GM12878 (cell line): ENCODE results near the gene CILP. TPM values are rescaled to one million over a fixed set of nuclear protein-coding genes. Genes with fewer than 3 reads are reported as not detected.

ENCODE experiments used
- ATAC-seq: fragments of 200-7000 bp; cut with Tn5 transposase; 3 replicates; pipeline ENCODE4 v1.9.1; 2020; ENCODE audit warnings: mild to moderate bottlenecking, moderate library complexity
- BruUV-seq: library from RNA; stranded (reverse); fragments of 400-500 nt; replicated peaks from 2 replicates; lab custom pipeline; 2021; lab: Mats Ljungman, UMichigan
- CTCF ChIA-PET: fragments of 300-600 bp; sonication (Branson Sonifier 250); formaldehyde crosslinking; extraction: SDS; loops from one replicate; lab custom pipeline; 2021; ENCODE audit warnings: inconsistent platforms; lab: Yijun Ruan, JAX
- POLR2A ChIA-PET: fragments of 350-600 bp; formaldehyde crosslinking; extraction: SDS; loops from one replicate; lab custom pipeline; 2021; ENCODE audit warnings: inconsistent platforms; lab: Charles Lee
- RAD21 ChIA-PET: fragments of 300-600 bp; sonication (Branson Sonifier 250); formaldehyde crosslinking; loops from one replicate; lab custom pipeline; 2023; ENCODE audit warnings: antibody characterized with exemption; ENCODE audit not compliant: unreplicated experiment; lab: Charles Lee
- SMC1A ChIA-PET: fragments of 300-600 bp; sonication (Branson Sonifier 250); formaldehyde crosslinking; loops from one replicate; lab custom pipeline; 2023; ENCODE audit not compliant: unreplicated experiment, uncharacterized antibody; lab: Charles Lee
- DNase-seq: peaks from one replicate; pipeline ENCODE4 v3.0.0-alpha.2; 2011; ENCODE audit warnings: low read depth, low spot score
- FAIRE-seq: peaks from 3 replicates; lab custom pipeline; 2011; peaks lifted over from hg19 to GRCh38; lab: Jason Lieb, UNC
- H2AFZ ChIP-seq: 2 replicates; pipeline ENCODE4 v1.6.0; 2011; ENCODE audit warnings: low read depth, low read length, control low read depth; ENCODE audit not compliant: control insufficient read depth
- H3K27ac ChIP-seq: 2 replicates; pipeline ENCODE4 v1.5.1; 2011; ENCODE audit warnings: control low read depth; ENCODE audit not compliant: control insufficient read depth, insufficient read depth
- H3K27me3 ChIP-seq, 2 experiments: replicated peaks in 1 of 2; 2 replicates each; pipeline versions ENCODE4 v1.6.0 to v1.6.1; 2011; ENCODE audit warnings: low read length in 1 of 2; ENCODE audit not compliant: control insufficient read depth in 2 of 2, insufficient read depth in 2 of 2
- H3K36me3 ChIP-seq, 2 experiments: 2 replicates each; pipeline ENCODE4 v1.5.1; 2011; ENCODE audit warnings: low read length in 1 of 2; ENCODE audit not compliant: control insufficient read depth in 2 of 2, insufficient read depth in 2 of 2
- H3K4me1 ChIP-seq: 2 replicates; pipeline ENCODE4 v1.6.1; 2011; ENCODE audit warnings: mild to moderate bottlenecking, low read length, moderate library complexity, mixed read lengths; ENCODE audit not compliant: control insufficient read depth, insufficient read depth
- H3K4me2 ChIP-seq: 2 replicates; pipeline ENCODE4 v1.6.0; 2011; ENCODE audit warnings: control low read depth; ENCODE audit not compliant: control insufficient read depth, insufficient read depth
- H3K4me3 ChIP-seq: fragments of 200-600 bp; sonication (generic); 2 replicates; pipeline ENCODE4 v1.5.1; 2016
- H3K79me2 ChIP-seq: 2 replicates; pipeline ENCODE4 v1.6.0; 2011; ENCODE audit warnings: low read length; ENCODE audit not compliant: control insufficient read depth, insufficient read depth
- H3K9ac ChIP-seq: 2 replicates; pipeline ENCODE4 v1.8.0; 2011; ENCODE audit warnings: low read length, control low read depth, mixed read lengths; ENCODE audit not compliant: control insufficient read depth, insufficient read depth
- H3K9me3 ChIP-seq: replicated peaks from 3 replicates; pipeline ENCODE4 v1.5.1; 2011; ENCODE audit warnings: mild to moderate bottlenecking, low read length; ENCODE audit not compliant: control insufficient read depth, insufficient read depth
- H4K20me1 ChIP-seq: 2 replicates; pipeline ENCODE4 v1.6.0; 2011; ENCODE audit not compliant: control insufficient read depth, insufficient read depth
- BACH1 ChIP-seq: fragments of 450-650 bp; IDR thresholded peaks from 2 replicates; pipeline ENCODE4 v1.6.1; 2017; ENCODE audit warnings: mild to moderate bottlenecking, borderline replicate concordance
- CREB1 ChIP-seq: IDR thresholded peaks from 2 replicates; pipeline ENCODE4 v1.6.1; 2012; ENCODE audit warnings: low read depth, mild to moderate bottlenecking, inconsistent platforms
- KLF5 ChIP-seq: fragments of 450-650 bp; IDR thresholded peaks from 2 replicates; pipeline ENCODE4 v1.6.1; 2014; ENCODE audit warnings: mild to moderate bottlenecking; ENCODE audit not compliant: partially characterized antibody
- SIN3A ChIP-seq: IDR thresholded peaks from 2 replicates; pipeline ENCODE4 v1.6.1; 2012; ENCODE audit warnings: low read depth, low read length, improper control_type of control experiment
- SP1 ChIP-seq: IDR thresholded peaks from one replicate; pipeline ENCODE4 v1.6.1; 2011; ENCODE audit warnings: low read depth, low read length
- STAT3 ChIP-seq: IDR thresholded peaks from 2 replicates; pipeline ENCODE4 v1.6.1; 2011; ENCODE audit warnings: low read depth, low read length, improper control_type of control experiment
- ZNF274 ChIP-seq: IDR thresholded peaks from one replicate; pipeline ENCODE4 v1.8.0; 2011; ENCODE audit not compliant: insufficient read length, insufficient read depth
- ZZZ3 ChIP-seq: IDR thresholded peaks from 2 replicates; pipeline ENCODE4 v1.6.1; 2011; ENCODE audit warnings: low read depth; ENCODE audit not compliant: control insufficient read depth, insufficient read length
- WGBS: methylation state at CpG from one replicate; pipeline ENCODE4 v1.1.6; 2016; ENCODE audit warnings: low lambda C conversion rate; ENCODE audit not compliant: insufficient replicate concordance, insufficient coverage; ENCODE audit errors: missing lambda C conversion rate; 5-methylcytosine and 5-hydroxymethylcytosine counted together
- in situ Hi-C: fragments of 300-500 bp; cut with MboI; formaldehyde crosslinking; loops from 9 replicates; pipeline ENCODE4 v1.14.3; 2018; ENCODE audit warnings: mixed read lengths
- intact Hi-C: fragments of 100-400 bp; cut with micrococcal nuclease; formaldehyde crosslinking; loops from one replicate; pipeline ENCODE4 v1.14.2; 2022; ENCODE audit not compliant: unreplicated experiment
- polyA plus RNA-seq, 11 experiments: library from polyadenylated mRNA; depleted of rRNA in 4 of 11; unstranded in 6 of 11; stranded (reverse) in 5 of 11; fragments of >200 nt; fragmentation: Nextera tagmentation in 4 of 11; fragmentation: Illumina TruSeq in 1 of 11; extraction: Ambion mirVana in 4 of 11; extraction: Trizol in 1 of 11; gene quantifications; 1 replicate in 1 of 11; 2 replicates in 10 of 11; pipeline versions ENCODE4 v1.2.1 to v1.2.3, GENCODE V29; 2011 to 2016; ENCODE audit warnings: inconsistent platforms in 2 of 11, missing spikeins in 2 of 11, low read depth in 1 of 11
- total RNA-seq, 4 experiments: library from RNA; depleted of rRNA in 3 of 4; stranded (reverse); fragments of >200 nt in 3 of 4; fragmentation: Illumina TruSeq in 1 of 4; extraction: Trizol in 1 of 4; gene quantifications; 2 replicates each; pipeline versions ENCODE4 v1.2.1 to v1.2.3, GENCODE V29; 2013 to 2021
- TF ChIP-seq, protein P1 (sequence below): fragments of 450-650 bp; IDR thresholded peaks from 2 replicates; pipeline ENCODE4 v1.6.1; 2016; ENCODE audit warnings: mild to moderate bottlenecking
- TF ChIP-seq, protein P2 (sequence below): fragments of 450-650 bp; IDR thresholded peaks from 2 replicates; pipeline ENCODE4 v1.6.1; 2017; ENCODE audit warnings: mild to moderate bottlenecking, moderate library complexity

The CILP gene
- total and polyA plus RNA-seq, 10 of the 15 experiments (the other 5 are each of a cell fraction or from before 2014, with no cell fraction given): 0.03 to 0.06 (median 0.04) TPM; not detected in 4

DNA sequence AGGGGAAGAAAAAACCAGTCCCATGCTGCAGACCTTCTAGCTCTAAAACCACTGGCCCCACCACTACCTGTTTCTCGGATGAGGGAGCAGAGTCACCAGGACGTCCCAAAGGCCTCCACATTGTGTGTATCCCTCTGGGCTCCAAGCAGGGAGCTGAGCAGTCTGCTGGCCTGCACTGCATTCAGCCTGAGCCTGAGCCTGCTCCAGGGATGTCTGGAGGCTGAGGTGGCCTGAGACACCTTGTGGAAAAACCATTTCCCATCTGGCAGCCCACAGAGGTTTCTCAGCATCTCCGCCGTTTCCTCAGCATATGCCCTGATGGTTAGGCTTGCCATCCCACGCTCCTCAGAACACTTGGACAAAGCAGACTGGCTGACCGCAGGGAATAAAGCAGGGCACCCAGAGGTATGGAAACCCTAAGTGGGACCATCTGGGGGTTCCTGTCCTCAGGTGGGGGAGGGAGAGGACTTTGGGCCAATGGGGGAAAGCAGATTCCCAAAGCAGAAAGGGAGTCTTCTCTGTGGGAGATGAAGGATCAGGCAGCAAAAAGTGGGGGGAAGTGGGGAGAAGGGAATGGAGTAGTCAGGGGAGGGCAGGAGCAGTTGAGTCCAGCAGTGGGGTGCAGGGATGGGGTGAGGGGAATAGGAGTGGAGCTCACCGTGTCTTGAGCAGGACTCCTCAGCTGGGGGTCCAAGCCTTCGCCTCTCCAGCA, at the start of gene CILP (continued):
- TF ChIP-seq, protein P1, sequence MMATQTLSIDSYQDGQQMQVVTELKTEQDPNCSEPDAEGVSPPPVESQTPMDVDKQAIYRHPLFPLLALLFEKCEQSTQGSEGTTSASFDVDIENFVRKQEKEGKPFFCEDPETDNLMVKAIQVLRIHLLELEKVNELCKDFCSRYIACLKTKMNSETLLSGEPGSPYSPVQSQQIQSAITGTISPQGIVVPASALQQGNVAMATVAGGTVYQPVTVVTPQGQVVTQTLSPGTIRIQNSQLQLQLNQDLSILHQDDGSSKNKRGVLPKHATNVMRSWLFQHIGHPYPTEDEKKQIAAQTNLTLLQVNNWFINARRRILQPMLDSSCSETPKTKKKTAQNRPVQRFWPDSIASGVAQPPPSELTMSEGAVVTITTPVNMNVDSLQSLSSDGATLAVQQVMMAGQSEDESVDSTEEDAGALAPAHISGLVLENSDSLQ: no peak
- TF ChIP-seq SIN3A (no peak), BACH1 (no peak), SP1 (no peak), KLF5 (no peak), STAT3 (no peak)

DNA sequence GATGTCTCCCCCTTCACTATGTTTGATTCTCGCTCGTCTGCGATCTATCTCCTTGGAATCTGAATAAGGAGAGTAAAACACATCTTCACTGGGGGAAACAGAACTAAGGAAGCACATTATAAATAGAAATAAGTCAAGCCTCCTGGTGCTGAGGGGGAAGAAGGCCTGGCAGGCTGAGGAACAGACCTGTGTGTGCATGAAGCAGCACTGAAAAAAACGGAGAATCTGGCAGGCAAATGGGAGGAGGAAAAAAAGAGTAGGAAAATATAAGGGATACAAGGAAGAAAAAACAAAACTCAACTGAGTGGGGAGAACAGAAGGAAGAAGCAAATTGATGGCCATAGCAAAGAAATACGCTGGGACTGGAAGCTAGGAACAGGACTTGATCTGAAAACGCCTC, 49.7 kb upstream of the CILP start:
- Histone ChIP-seq H3K79me2 (no peaks in the 10 kb centered on the region), H3K4me3 (no peak overlapping the region), H3K9me3 (no peaks in the 10 kb centered on the region), H2AFZ (no peak overlapping the region), H3K4me1 (no peaks in the 10 kb centered on the region), H3K9ac (no peak overlapping the region), H3K36me3 (peaks cover 5 to 8% of the 10 kb centered on the region in 2 experiments), H3K27me3 (no peaks in the 10 kb centered on the region), H4K20me1 (no peaks in the 10 kb centered on the region), H3K27ac (no peak overlapping the region), H3K4me2 (no peak overlapping the region)
- ATAC-seq: no peak
- ChIA-PET POLR2A (no interaction called here), RAD21 (no interaction called here), SMC1A (no interaction called here), CTCF (interaction anchor here (1.8 kb wide), 1 partner anchor 10 kb away, joined by 8 read pairs; no protein-coding TSS in a partner anchor)
- intact Hi-C loops: no loop called here
- no peak for FAIRE-seq
- no peak for DNase-seq
- 96% methylated on average over 6 of the region's 6 CpGs for WGBS
- TF ChIP-seq CREB1 (no peak), ZZZ3 (no peak), ZNF274 (no peak)
- TF ChIP-seq, protein P2, sequence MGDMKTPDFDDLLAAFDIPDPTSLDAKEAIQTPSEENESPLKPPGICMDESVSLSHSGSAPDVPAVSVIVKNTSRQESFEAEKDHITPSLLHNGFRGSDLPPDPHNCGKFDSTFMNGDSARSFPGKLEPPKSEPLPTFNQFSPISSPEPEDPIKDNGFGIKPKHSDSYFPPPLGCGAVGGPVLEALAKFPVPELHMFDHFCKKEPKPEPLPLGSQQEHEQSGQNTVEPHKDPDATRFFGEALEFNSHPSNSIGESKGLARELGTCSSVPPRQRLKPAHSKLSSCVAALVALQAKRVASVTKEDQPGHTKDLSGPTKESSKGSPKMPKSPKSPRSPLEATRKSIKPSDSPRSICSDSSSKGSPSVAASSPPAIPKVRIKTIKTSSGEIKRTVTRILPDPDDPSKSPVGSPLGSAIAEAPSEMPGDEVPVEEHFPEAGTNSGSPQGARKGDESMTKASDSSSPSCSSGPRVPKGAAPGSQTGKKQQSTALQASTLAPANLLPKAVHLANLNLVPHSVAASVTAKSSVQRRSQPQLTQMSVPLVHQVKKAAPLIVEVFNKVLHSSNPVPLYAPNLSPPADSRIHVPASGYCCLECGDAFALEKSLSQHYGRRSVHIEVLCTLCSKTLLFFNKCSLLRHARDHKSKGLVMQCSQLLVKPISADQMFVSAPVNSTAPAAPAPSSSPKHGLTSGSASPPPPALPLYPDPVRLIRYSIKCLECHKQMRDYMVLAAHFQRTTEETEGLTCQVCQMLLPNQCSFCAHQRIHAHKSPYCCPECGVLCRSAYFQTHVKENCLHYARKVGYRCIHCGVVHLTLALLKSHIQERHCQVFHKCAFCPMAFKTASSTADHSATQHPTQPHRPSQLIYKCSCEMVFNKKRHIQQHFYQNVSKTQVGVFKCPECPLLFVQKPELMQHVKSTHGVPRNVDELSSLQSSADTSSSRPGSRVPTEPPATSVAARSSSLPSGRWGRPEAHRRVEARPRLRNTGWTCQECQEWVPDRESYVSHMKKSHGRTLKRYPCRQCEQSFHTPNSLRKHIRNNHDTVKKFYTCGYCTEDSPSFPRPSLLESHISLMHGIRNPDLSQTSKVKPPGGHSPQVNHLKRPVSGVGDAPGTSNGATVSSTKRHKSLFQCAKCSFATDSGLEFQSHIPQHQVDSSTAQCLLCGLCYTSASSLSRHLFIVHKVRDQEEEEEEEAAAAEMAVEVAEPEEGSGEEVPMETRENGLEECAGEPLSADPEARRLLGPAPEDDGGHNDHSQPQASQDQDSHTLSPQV: no peak
- BruUV-seq: no TSS peak
- in situ Hi-C loops: no loop called here
